HG03520 (cell line): ENCODE results near the gene CLTC.
"Not testable (repeated sequence)": the region's sequence is repeated elsewhere in the genome, so short reads cannot be mapped to it uniquely, and the experiment has no call there.

Source experiments
- ATAC-seq: cut with Tn5 transposase; IDR thresholded peaks from one replicate; pipeline ENCODE4 v1.9.1; 2021; ENCODE audit warnings: mild to moderate bottlenecking, moderate library complexity; ENCODE audit not compliant: unreplicated experiment

Gene CLTC

DNA sequence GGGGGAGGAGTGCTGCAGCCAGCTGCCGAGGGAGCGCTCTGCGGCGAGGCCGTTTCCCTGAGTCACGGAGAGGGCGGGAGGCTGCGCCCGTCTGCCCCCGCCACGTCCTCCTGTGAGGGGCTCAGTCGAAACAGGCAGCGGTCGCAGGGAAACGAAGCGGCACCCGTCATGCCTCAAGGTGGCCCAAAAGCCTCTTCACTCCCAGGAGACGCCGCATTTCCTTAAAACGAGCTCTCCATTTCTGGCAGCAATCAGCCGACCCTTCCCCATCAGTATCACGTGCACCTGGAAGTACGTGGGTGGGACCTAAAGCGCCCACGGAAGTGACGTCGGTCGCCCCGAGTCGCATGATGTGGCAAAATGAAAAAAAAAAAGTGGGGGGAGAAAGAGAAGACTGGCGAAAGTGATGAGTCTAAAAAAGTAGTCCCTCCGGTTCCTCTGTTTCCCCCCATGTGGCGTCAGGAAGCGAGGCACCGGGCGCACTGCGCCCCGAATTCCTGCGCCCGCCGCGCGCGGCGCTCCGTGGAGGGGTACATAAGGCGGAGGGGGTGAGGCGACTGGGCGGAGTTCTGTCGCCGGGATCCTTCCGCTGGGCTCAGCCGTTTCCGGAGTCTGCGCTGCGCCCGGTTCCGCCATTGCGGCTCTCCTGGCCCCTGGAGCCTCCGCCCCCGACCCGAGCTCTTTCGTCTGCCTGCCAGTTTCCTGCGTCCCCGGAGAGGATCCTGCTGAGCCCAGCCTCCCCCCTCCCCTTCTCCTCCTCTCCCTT lies at the start of gene CLTC:
CLTC (plus strand) TSS at position 598 of the 766 bp plus-strand sequence. CDS start 237 bp downstream, outside the sequence.
- ATAC-seq = peak; percentile 64

DNA sequence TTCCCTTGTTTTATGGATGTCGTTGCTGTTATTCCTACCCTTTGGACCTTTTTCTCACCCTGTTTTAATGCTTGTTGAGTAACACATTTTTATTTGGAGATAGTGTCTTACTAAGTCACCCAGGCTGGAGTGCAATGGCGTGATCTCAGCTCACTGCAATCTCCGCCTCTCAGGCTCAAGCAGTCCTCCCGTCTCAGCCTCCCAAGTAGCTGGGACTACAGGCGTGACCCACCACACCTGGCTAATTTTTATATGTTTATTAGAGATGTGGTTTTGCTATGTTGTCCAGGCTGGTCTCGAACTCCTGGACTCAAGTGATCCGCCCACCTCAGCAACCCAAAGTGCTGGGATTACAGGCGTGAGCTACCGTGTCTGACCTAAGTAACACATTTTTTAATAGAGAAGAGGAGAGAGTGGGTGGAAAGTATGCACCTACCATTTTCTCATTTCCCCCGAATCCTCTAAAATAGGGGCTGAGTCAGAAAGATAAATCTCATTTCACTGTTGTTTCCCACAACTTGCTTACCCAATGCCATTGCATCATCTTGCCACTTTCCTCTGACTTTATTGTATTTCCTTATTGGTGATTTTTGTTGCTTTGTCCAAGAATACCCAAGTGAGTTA lies 47.3 kb upstream of the CLTC start:
- ATAC-seq = no peak

DNA sequence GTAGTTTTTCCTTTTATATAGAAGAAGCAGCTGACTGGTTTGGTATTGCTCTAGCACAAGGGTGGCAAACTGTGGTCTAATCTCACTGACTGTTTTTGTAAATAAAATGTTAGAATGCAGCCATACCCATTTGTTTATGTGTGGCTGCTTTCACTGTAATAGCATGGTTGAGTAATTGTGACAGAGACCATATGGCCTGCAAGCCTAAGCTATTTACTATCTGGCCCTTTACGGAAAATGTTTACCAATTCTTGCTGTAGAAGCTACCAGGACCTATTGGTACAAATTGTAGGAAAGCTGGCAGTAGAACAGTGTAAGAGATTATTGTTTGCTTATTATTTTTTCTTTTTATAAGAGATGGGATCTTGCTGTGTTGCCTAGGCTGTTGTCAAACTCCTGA lies 35.5 kb upstream of the CLTC start:
- not testable (repeated sequence) for ATAC-seq

DNA sequence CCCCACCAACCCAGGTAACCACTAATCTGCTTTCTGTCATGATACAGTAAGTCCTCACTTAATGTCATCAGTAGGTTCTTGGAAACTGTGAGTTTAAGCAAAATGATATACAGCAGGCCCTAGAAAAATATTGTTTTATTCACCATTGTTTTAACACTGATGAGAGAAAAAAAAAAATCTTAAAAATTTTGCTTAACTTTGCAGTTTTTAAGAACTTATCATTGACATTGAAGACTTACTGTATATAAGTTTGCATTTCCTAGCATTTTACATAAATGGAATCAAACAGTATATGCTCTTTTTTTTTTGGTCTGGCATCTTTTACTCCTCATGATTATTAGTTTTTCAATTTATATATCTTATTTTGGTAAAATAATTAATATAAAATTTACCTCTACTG lies 19.5 kb upstream of the CLTC start:
- no peak for ATAC-seq

DNA sequence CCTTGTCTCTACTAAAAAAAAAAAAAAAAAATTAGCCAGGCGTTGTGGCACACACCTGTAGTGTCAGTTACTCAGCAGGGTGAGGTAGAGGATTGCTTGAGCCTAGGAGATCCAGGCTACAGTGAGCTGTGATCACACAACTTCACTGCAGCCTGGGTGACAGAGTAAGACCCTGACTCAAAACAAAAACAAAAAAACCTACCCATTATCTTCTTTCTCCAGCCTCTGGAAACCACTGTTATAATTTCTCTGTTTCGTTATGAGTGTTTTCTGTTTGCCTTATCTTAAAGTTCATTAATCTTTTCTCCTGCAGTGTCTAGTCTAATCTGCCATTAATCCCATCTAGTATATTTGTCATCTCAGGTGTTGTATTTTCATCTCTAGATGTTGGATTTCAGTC lies 18.6 kb upstream of the CLTC start:
- ATAC-seq = no peak

DNA sequence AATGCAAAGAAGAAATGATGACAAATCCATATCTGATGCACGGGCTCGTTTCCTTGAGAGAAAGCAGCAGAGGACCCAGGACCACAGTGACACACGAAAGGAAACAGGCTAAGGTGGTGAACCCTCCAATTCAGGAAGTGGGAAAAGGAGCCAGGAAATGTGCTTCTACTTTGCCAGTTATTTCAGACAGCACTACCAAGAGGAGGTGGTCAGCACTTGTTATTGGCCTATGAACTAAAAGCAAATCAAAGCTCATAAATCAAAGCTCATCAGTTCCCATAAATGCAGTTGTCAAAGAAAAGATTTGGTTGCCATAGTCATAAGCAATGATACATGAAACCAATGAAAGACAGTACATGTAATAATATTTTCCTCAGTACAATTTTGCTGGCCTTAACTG lies 12.6 kb upstream of the CLTC start:
- ATAC-seq = no peak

GRCh38 chr17:59607817-59608403 lies 11.8 kb upstream of the CLTC start:
- ATAC-seq = no peak

DNA sequence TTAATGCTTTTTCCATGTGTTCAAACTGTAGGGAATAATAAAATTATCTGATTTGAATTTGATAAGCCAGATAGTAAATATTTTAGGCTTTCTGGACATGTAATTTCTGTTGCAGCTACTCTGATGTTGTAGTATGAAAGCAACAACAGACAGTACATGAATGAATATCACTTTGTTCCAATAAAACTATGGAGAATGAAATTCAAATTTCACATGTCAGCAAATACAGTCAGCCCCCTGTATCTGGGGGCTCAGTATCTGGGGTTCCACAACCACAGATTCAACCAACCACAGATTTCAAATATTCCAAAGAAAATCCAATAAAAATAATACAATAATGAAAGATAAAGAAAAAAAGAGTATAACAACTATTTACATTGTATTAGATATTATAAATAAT lies 8.2 kb upstream of the CLTC start:
- no peak for ATAC-seq

DNA sequence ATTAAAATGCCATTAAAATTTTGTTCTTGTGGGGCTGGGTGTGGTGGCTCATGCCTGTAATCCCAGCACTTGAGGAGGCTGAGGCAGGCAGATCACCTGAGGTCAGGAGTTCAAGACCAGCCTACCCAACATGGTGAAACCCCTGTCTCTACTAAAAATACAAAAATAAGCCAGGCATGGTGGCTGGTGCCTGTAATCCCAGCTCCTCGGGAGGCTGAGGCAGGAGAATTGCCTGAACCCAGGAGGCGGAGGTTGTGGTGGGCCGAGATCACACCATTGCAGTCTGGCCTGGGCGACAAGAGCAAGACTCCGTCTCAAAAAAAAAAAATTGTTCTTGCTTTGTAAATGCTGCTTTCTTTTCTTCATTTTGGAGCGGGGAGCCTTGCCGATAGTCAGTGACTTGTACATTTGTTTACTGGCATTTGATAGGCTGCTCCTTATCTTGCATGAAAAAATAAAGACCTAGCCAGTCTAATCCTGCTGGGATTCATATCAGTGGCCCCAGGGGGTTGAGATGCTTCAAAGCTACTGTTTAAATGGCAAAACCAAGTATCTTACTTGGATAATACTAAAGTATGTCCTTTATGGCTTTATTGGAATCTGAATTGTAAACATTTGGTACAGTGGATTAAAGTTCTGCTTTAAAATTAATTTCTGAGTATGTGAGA lies 3.3 kb upstream of the CLTC start:
- ATAC-seq = no peak

DNA sequence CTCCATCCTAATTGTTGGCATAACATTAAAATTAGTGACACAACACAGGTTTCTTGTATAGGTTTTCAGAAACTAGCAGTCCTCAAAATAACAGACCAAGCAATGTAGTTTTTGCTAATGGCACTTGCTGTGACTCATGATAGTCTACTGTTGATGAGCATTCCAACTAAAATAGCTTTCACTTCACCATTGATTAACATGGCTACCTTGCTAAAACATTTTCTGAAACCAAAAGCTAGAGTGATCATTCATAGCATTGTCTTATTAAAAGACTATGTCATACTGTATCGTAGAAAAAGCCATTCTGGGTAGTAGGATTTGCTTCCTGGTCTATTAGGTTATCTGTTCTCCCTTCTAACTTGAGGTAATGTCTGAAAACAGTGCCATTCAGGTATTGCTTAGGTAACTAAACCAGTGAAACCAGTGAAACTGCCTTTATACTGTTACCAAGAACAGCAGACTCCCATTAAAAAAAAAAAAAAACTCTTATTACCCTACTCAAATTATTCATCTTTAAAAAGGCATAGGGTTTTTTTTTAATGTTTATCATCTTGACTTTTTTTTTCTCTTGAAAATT lies 2.5 kb upstream of the CLTC start:
- ATAC-seq = no peak

DNA sequence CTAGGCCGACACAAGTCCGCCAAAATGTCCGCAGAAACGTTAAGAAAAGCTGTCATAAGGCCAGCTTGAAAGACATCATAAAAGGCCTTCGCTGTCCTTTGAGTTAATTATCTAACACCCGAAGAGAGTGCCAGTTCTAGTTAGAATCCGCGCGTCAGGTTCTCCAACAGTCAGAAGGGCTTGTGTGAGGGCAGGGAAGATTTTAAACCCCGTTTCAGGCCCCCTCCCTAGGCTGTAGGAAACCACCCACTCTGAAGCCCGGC lies 729 bp upstream of the CLTC start:
- ATAC-seq = no peak

- no peak for ATAC-seq
These were observed 317 bp downstream of the CLTC start for GRCh38 chr17:59620064-59620359.

DNA sequence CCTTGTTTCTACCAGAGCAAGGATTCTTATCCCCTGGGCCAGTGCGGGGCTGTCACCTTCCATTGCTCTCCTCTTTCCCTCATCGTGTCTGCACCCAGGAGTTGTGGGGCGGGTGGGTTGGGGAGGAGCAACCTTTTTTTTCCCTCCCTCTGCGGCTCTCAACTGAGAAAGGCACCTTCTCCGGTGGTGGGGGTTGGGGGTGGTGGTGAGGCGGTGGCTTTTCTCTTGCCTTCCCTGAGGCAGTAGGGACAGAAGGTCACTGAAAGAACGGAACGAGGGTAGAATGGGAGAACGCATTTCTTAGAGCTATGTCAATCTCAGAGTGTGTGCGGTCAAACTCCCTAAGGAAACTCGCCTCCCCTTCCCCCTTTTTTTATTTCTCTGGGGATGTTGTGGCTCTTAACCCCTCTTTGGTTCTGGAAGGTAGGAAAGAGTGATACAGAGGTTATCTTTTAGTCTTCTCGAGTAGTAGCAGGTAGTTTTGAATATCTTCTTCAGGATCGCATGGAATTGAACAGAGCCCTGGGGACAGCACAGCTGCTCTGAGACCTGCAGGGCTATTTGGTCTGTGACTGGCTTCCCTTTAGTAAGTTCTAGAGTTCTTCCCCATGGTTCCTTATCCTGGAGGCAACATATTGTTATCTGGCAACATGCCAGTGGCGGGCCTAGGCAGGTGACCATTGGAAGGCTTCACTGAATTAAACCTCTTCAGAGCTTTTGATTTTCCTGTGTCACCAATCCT lies 994 bp downstream of the CLTC start:
- no peak for ATAC-seq

- no peak for ATAC-seq
These were observed 2.1 kb downstream of the CLTC start for GRCh38 chr17:59621771-59622170.

- ATAC-seq = no peak
These were observed 3.5 kb downstream of the CLTC start for GRCh38 chr17:59623151-59623550.

DNA sequence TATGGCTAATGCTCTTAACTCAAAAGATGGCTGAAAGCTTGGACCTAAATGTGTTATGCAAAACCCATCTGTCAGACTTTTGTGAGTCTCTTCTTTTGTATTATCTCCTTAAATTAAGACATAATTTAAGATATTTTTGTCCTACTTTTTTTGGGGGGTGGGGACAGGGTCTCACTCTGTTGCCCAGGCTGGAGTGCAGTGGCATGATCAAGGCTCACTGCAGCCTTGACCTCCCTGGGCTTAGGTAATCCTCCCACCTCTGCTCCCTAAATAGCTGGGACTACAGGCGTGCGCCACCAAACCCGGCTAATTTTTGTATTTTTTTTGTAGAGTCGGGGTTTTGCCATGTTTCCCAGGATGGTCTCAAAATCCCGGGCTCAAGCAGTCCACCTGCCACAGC lies 7.1 kb downstream of the CLTC start:
- ATAC-seq = no peak

- no peak for ATAC-seq
These were observed 7.6 kb downstream of the CLTC start for GRCh38 chr17:59627274-59627673.

DNA sequence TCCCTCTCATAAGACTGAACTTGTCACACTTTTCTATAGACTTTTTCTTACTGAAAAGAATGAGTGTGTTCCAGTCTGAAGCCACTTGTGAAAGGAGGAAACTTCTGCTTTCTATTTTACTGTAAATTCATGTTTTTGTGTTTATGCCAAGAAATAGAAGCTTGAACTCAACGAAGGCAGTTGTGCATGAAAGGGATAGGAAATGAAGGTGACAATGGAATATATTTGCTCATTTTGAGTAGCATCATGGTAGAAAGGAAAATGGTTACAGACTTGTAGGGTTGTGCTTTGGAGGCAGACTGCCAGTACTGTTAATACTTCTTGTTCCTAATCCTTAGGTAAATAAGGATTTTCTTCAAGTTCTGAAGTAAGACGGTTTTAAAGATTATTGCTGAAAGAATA lies 8.1 kb downstream of the CLTC start:
- ATAC-seq = no peak

DNA sequence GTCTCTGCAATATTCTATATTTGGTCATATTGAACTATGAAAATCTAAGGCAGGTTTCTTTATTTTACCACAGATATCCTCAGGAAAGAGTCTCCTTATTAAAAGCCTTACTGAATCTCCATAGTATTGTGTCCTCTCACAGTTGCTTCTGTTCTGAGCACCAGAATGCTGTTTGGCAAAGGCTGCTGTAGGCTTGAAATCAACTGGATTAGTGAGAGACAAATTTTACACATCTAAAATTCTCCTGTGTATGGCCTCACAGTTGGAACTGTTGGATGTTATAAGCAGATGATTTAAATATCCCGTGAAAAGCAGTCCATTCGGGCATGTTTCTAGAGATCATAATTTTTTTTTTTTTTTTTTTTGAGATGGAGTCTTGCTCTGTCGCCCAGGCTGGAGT lies 9.5 kb downstream of the CLTC start:
- no peak for ATAC-seq

DNA sequence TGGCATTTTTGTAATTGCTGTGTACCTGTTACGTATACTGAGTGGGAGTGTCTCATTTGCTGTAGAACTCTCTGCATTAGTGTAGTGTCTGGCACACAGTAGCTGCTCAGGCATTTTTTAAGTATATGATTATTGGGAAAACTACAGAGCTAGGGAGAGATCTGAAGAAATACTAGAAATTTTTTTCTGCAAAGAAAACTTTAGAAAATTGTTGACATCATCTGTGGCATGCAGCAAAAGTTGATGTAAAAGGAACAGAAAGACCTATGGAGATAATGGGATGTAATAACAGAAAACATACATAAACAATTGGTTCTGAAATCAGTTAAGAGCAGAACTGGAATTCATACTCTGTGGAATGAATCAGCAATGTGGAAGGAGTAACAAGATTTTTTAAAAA lies 11.6 kb downstream of the CLTC start:
- ATAC-seq = no peak

GRCh38 chr17:59632398-59632797 lies 12.7 kb downstream of the CLTC start:
- ATAC-seq = no peak
